IMR-90 (cell line): ENCODE results near the gene STT3A. TPM values are rescaled to one million over a fixed set of nuclear protein-coding genes. Genes with fewer than 3 reads are reported as not detected.

Experiments
- ATAC-seq: fragments of 200-7000 bp; cut with Tn5 transposase; 2 replicates; pipeline ENCODE4 v1.9.1; 2020; ENCODE audit warnings: low read depth, mild to moderate bottlenecking, moderate library complexity
- BruUV-seq: library from RNA; stranded (reverse); fragments of 400-500 nt; replicated peaks from 2 replicates; lab custom pipeline; 2021; lab: Mats Ljungman, UMichigan
- CTCF ChIA-PET: fragments of 300-600 bp; formaldehyde crosslinking; extraction: SDS; loops from one replicate; lab custom pipeline; 2021; ENCODE audit warnings: antibody characterized with exemption; lab: Yijun Ruan, JAX
- POLR2A ChIA-PET: fragments of 300-600 bp; sonication (Branson Sonifier 250); formaldehyde crosslinking; loops from one replicate; lab custom pipeline; 2022; ENCODE audit warnings: antibody characterized with exemption; ENCODE audit not compliant: unreplicated experiment; lab: Charles Lee
- DNase-seq: peaks from one replicate; pipeline ENCODE4 v3.0.0; 2013
- H2AFZ ChIP-seq: replicated peaks from 2 replicates; pipeline ENCODE3; 2013; ENCODE audit warnings: low read length, mild to moderate bottlenecking; ENCODE audit not compliant: poor library complexity
- H2AK5ac ChIP-seq: 2 replicates; pipeline ENCODE4 v1.6.1; 2013; ENCODE audit warnings: low read depth, low read length, inconsistent platforms
- H2AK9ac ChIP-seq: replicated peaks from 2 replicates; pipeline ENCODE3; 2013; ENCODE audit warnings: mild to moderate bottlenecking, low read depth, low read length, moderate library complexity; ENCODE audit not compliant: poor library complexity
- H2BK120ac ChIP-seq: 2 replicates; pipeline ENCODE4 v1.6.1; 2013; ENCODE audit warnings: low read depth, low read length, inconsistent platforms
- H2BK15ac ChIP-seq: 3 replicates; pipeline ENCODE4 v1.6.1; 2013; ENCODE audit warnings: low read depth, low read length, inconsistent platforms
- H2BK20ac ChIP-seq: 2 replicates; pipeline ENCODE4 v1.6.1; 2013; ENCODE audit warnings: low read depth, mild to moderate bottlenecking, inconsistent platforms, low read length, moderate library complexity
- H2BK5ac ChIP-seq: 2 replicates; pipeline ENCODE4 v1.6.1; 2013; ENCODE audit warnings: mild to moderate bottlenecking, low read depth, low read length, inconsistent platforms; ENCODE audit not compliant: poor library complexity, severe bottlenecking
- H3K14ac ChIP-seq: replicated peaks from 2 replicates; pipeline ENCODE4 v1.6.1; 2013; ENCODE audit warnings: low read depth, low read length, inconsistent platforms
- H3K18ac ChIP-seq: 2 replicates; pipeline ENCODE4 v1.6.1; 2013; ENCODE audit warnings: low read depth, low read length, control low read depth
- H3K23ac ChIP-seq: 2 replicates; pipeline ENCODE4 v1.6.1; 2013; ENCODE audit warnings: low read depth, low read length, inconsistent platforms
- H3K27ac ChIP-seq: 2 replicates; pipeline ENCODE4 v1.5.1; 2013; ENCODE audit warnings: mild to moderate bottlenecking, control low read depth, low read length; ENCODE audit not compliant: insufficient read depth
- H3K27me3 ChIP-seq: 2 replicates; pipeline ENCODE4 v1.6.1; 2013; ENCODE audit warnings: low read length; ENCODE audit not compliant: control insufficient read depth, insufficient read depth
- H3K36me3 ChIP-seq: 2 replicates; pipeline ENCODE4 v1.6.1; 2013; ENCODE audit warnings: low read length, mixed read lengths; ENCODE audit not compliant: control insufficient read depth, insufficient read depth
- H3K4ac ChIP-seq: 2 replicates; pipeline ENCODE4 v1.6.1; 2013; ENCODE audit warnings: low read depth, low read length, inconsistent platforms
- H3K4me1 ChIP-seq: 2 replicates; pipeline ENCODE4 v1.6.1; 2013; ENCODE audit warnings: low read length, mixed read lengths; ENCODE audit not compliant: control insufficient read depth, insufficient read depth
- H3K4me2 ChIP-seq: 2 replicates; pipeline ENCODE4 v1.6.1; 2013; ENCODE audit warnings: low read depth, mild to moderate bottlenecking, control low read depth, low read length, moderate library complexity
- H3K4me3 ChIP-seq: 2 replicates; pipeline ENCODE4 v1.5.1; 2013; ENCODE audit warnings: low read depth, mild to moderate bottlenecking, control low read depth, low read length, moderate library complexity; ENCODE audit not compliant: insufficient read depth
- H3K56ac ChIP-seq: 2 replicates; pipeline ENCODE4 v1.6.1; 2013; ENCODE audit warnings: low read length, inconsistent platforms; ENCODE audit not compliant: insufficient read depth; ENCODE audit errors: extremely low read depth
- H3K79me1 ChIP-seq, 2 experiments: 2 replicates each; pipeline ENCODE4 v1.6.1; 2013; ENCODE audit warnings: low read length in 2 of 2, inconsistent platforms in 1 of 2, low read depth in 1 of 2
- H3K9ac ChIP-seq: 2 replicates; pipeline ENCODE4 v1.6.1; 2013; ENCODE audit warnings: low read depth, low read length, control low read depth
- H3K9me1 ChIP-seq: 2 replicates; pipeline ENCODE4 v1.6.1; 2013; ENCODE audit warnings: low read length, inconsistent platforms; ENCODE audit not compliant: insufficient read depth
- H3K9me3 ChIP-seq: 2 replicates; pipeline ENCODE4 v1.6.1; 2013; ENCODE audit warnings: low read length; ENCODE audit not compliant: control insufficient read depth, insufficient read depth
- H4K20me1 ChIP-seq: 2 replicates; pipeline ENCODE4 v1.6.1; 2013; ENCODE audit warnings: low read length, inconsistent platforms; ENCODE audit not compliant: insufficient read depth
- H4K5ac ChIP-seq: 2 replicates; pipeline ENCODE4 v1.6.1; 2013; ENCODE audit warnings: mild to moderate bottlenecking, low read depth, low read length, control low read depth
- H4K8ac ChIP-seq, 2 experiments: 2 replicates each; pipeline ENCODE4 v1.6.1; 2013; ENCODE audit warnings: low read depth in 2 of 2, low read length in 2 of 2, control low read depth in 1 of 2, inconsistent platforms in 1 of 2
- H4K91ac ChIP-seq: 2 replicates; pipeline ENCODE4 v1.6.1; 2013; ENCODE audit warnings: low read depth, low read length, inconsistent platforms; ENCODE audit not compliant: insufficient read depth
- CEBPB ChIP-seq: IDR thresholded peaks from 2 replicates; pipeline ENCODE4 v1.6.1; 2012; ENCODE audit warnings: low read depth, low read length, improper control_type of control experiment
- RAD21 ChIP-seq: IDR thresholded peaks from 2 replicates; pipeline ENCODE4 v1.6.1; 2012; ENCODE audit warnings: low read length, improper control_type of control experiment
- WGBS, 2 experiments: methylation state at CpG; one replicate each; pipeline versions ENCODE4 v1.1.5 to v1.1.7; 2013; ENCODE audit warnings: missing lambda C conversion rate in 2 of 2; ENCODE audit not compliant: insufficient read length in 1 of 2; ENCODE audit errors: extremely low coverage in 2 of 2; 5-methylcytosine and 5-hydroxymethylcytosine counted together
- dilution Hi-C: fragments of 300-500 bp; cut with HindIII; formaldehyde crosslinking; loops from one replicate; pipeline ENCODE4 v1.14.3; 2018; ENCODE audit warnings: low sequenced_read_pairs; ENCODE audit not compliant: unreplicated experiment
- in situ Hi-C: fragments of 300-500 bp; cut with MboI; formaldehyde crosslinking; loops from 3 replicates; pipeline ENCODE4 v1.14.3; 2019; ENCODE audit warnings: low sequenced_read_pairs, inconsistent platforms, mixed read lengths
- intact Hi-C: fragments of 100-400 bp; cut with micrococcal nuclease; formaldehyde crosslinking; loops from 2 replicates; pipeline ENCODE4 v1.10.0; 2022
- polyA plus RNA-seq, 3 experiments: library from polyadenylated mRNA; depleted of rRNA; stranded (reverse); fragments of >200 nt; gene quantifications; 2 replicates each; pipeline ENCODE4 v1.2.3, GENCODE V29; 2012; ENCODE audit warnings: low replicate concordance in 1 of 3
- total RNA-seq: library from RNA; depleted of rRNA; stranded (reverse); fragments of >200 nt; gene quantifications from 2 replicates; pipeline ENCODE4 v1.2.3, GENCODE V29; 2012

The STT3A gene
- total and polyA plus RNA-seq, 2 of the 4 experiments (the other 2 are of a cell fraction): 180 to 387 TPM

GRCh38 chr11:125645871-125646270 is 53.2 kb downstream of the STT3A start:
- no peak overlapping the region for H2BK5ac ChIP-seq
- TF ChIP-seq RAD21 (no peak), CEBPB (peak; percentile 66)
- dilution Hi-C loops: no loop called here
- no peaks in the 10 kb centered on the region for H3K4me1 ChIP-seq
- H3K79me1 ChIP-seq: peaks cover 0 to 8% of the 10 kb centered on the region in 2 experiments; a peak in 1 of 4 replicates
- no peaks in the 10 kb centered on the region for H4K20me1 ChIP-seq
- no peak overlapping the region for H3K4me2 ChIP-seq
- CTCF ChIA-PET: no interaction called here
- ATAC-seq (no peak), DNase-seq (no peak)
- intact Hi-C loops: no loop called here
- H2BK15ac ChIP-seq: no peak overlapping the region
- no peak overlapping the region for H3K23ac ChIP-seq
- H3K56ac ChIP-seq: no peak overlapping the region
- H4K5ac ChIP-seq: no peak overlapping the region
- H2AFZ ChIP-seq: no peak overlapping the region
- no CpG with 5 or more reads among the region's 3 CpGs for WGBS, 2 experiments
- H3K4ac ChIP-seq: no peak overlapping the region
- H3K14ac ChIP-seq: no peak overlapping the region
- no peaks in the 10 kb centered on the region for H3K9me1 ChIP-seq
- no peak overlapping the region for H3K4me3 ChIP-seq
- no peak overlapping the region for H2BK20ac ChIP-seq
- H3K18ac ChIP-seq: no peak overlapping the region
- H3K27ac ChIP-seq: no peak overlapping the region
- no peak overlapping the region for H2BK120ac ChIP-seq
- H2AK9ac ChIP-seq: no peak overlapping the region
- no peak overlapping the region for H4K8ac ChIP-seq
- BruUV-seq: no TSS peak
- no peaks in the 10 kb centered on the region for H3K9me3 ChIP-seq
- no peak overlapping the region for H2AK5ac ChIP-seq
- peaks cover 6% of the 10 kb centered on the region for H3K36me3 ChIP-seq
- H3K27me3 ChIP-seq: no peaks in the 10 kb centered on the region
- in situ Hi-C loops: no loop called here
- H3K9ac ChIP-seq: no peak overlapping the region
- POLR2A ChIA-PET: no interaction called here
- H4K91ac ChIP-seq: no peak overlapping the region
